Breast epithelium (tissue), 3 donors: Measurements from ENCODE around the gene UNKL.

ENCODE experiments used
- POLR2A ChIP-seq: fragments of 450-650 bp; IDR thresholded peaks from one replicate; pipeline ENCODE4 v1.6.1; 2016; ENCODE audit warnings: antibody characterized with exemption, mild to moderate bottlenecking, moderate library complexity
- TF ChIP-seq, protein P1 (sequence below), 3 donors: fragments of 450-650 bp; IDR thresholded peaks; one replicate each; pipeline ENCODE4 v1.5.1; 2016 to 2017; ENCODE audit warnings: antibody characterized with exemption in 3 of 3, mild to moderate bottlenecking in 3 of 3, moderate library complexity in 3 of 3

DNA sequence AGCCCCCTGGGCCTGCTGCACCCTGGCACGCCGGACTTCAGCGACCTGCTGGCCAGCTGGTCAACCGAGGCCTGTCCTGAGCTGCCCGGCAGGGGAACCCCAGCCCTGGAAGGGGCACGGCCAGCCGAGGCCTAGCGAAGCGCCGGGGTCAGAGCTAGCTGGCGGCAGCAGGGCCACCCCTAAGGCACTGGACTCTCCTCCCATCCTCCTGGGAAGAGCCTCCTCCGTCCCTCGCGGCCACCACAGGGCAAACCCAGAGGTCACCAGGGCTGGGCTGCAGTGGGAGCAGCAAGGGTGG is 18.7 kb upstream of the UNKL start:
- TF ChIP-seq, protein P1, sequence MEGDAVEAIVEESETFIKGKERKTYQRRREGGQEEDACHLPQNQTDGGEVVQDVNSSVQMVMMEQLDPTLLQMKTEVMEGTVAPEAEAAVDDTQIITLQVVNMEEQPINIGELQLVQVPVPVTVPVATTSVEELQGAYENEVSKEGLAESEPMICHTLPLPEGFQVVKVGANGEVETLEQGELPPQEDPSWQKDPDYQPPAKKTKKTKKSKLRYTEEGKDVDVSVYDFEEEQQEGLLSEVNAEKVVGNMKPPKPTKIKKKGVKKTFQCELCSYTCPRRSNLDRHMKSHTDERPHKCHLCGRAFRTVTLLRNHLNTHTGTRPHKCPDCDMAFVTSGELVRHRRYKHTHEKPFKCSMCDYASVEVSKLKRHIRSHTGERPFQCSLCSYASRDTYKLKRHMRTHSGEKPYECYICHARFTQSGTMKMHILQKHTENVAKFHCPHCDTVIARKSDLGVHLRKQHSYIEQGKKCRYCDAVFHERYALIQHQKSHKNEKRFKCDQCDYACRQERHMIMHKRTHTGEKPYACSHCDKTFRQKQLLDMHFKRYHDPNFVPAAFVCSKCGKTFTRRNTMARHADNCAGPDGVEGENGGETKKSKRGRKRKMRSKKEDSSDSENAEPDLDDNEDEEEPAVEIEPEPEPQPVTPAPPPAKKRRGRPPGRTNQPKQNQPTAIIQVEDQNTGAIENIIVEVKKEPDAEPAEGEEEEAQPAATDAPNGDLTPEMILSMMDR (IDR thresholded peaks at IDR 0.05): no peak
- no peak for TF ChIP-seq POLR2A
